Epithelial cell of proximal tubule (primary cell): ENCODE data around the gene SLC19A3. TPM values are rescaled to one million over a fixed set of nuclear protein-coding genes. Genes with fewer than 3 reads are reported as not detected.
"Not testable (repeated sequence)": the region's sequence is repeated elsewhere in the genome, so short reads cannot be mapped to it uniquely, and the experiment has no call there.

Experiments
- DNase-seq: peaks from one replicate; pipeline ENCODE4 v3.0.0-alpha.2; 2011; ENCODE audit warnings: low read depth
- H3K4me3 ChIP-seq: 2 replicates; pipeline ENCODE4 v1.5.1; 2011; ENCODE audit warnings: low read depth, mild to moderate bottlenecking, low read length
- total RNA-seq: library from RNA; depleted of rRNA; stranded (reverse); fragments of >200 nt; gene quantifications from 2 replicates; pipeline ENCODE4 v1.2.3, GENCODE V29; 2015
- TF ChIP-seq, protein P1 (sequence below): conservative IDR thresholded peaks from 2 replicates; pipeline ENCODE4 v1.5.1; 2012; ENCODE audit warnings: low read depth, mild to moderate bottlenecking, low read length

Gene SLC19A3
- total RNA-seq: 0.17 and 0.29 TPM in 2 replicates

DNA sequence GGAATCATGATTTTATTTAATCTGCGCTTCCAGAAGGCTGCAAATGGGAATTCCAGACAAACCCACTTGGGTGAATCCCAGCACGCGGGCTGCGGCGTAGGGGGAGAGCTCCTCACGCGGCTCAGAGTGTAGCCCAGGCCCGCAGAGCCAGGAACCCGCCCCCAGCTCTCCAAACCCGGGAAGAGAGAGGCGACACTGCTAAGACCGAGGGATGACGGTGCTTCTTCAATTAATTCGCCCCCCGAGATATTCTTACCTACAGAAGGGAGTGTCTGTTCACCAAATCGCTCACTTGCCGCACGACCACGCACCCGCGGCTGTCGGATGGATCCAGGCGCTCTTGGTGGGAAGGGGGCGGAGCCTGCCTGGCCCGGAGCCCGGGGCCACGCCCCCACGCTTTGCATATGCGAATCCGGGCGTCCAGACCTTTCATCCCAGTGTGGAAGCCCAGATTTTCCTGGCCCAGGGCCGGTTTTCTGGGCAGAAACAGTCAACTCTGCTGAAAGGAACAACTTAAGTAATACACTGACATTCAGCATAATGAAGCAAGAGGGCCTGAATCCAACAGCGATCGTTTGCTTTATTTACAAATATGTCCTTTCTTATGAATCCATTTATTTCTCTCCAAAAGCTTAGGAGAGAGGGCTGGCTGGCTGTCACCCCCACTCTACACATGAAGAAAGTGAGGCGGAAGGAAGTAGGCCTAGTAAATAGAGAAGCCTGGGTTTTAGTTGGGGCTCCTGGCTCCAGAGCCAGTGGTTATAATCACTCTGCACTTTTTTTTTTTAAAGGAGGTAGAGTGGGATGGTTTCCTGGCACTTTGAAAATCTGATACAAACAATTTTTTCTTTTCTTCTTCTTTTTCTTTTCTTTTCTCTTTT, at the start of gene SLC19A3:
Gene SLC19A3 (minus strand): TSS at position 342 of the 881 bp plus-strand sequence. CDS start 15,710 bp downstream, outside the sequence.
- DNase-seq: no peak
- H3K4me3 ChIP-seq: peak within 1 kb of the TSS; percentile 60
- TF ChIP-seq, protein P1, sequence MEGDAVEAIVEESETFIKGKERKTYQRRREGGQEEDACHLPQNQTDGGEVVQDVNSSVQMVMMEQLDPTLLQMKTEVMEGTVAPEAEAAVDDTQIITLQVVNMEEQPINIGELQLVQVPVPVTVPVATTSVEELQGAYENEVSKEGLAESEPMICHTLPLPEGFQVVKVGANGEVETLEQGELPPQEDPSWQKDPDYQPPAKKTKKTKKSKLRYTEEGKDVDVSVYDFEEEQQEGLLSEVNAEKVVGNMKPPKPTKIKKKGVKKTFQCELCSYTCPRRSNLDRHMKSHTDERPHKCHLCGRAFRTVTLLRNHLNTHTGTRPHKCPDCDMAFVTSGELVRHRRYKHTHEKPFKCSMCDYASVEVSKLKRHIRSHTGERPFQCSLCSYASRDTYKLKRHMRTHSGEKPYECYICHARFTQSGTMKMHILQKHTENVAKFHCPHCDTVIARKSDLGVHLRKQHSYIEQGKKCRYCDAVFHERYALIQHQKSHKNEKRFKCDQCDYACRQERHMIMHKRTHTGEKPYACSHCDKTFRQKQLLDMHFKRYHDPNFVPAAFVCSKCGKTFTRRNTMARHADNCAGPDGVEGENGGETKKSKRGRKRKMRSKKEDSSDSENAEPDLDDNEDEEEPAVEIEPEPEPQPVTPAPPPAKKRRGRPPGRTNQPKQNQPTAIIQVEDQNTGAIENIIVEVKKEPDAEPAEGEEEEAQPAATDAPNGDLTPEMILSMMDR: no peak

GRCh38 chr2:227766373-227766883, 48.6 kb upstream of the SLC19A3 start:
- TF ChIP-seq, protein P1: peak; percentile 86
- no peak for DNase-seq
- H3K4me3 ChIP-seq: no peak overlapping the region

DNA sequence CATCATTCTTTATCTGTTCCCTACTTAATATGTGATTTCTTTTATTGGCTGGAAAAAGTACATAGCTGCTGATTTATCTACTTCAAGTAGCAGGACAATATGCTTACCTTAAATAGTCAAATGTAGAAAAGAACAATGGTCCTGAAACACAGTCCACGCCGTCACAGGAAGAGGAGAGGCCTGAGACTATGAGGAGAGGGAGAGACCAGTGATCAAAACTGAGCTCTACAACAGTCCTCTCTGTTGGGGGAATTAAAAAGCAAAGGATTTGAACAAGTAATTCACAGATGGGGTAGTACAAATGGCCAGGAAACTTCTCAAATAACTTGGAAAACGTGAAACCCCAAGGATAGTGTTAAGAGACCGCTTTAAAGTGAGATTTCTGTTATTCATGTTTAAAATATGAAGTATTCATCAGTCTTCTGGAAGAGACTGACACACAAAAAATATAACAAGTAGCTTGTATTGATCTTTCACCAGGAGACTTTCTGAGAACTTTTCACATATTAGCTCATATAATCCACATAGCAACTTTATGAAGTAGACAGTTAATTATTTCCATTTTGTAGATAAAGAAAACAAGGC, 48.1 kb upstream of the SLC19A3 start:
- H3K4me3 ChIP-seq: no peak overlapping the region
- peak; percentile 32 for DNase-seq
- TF ChIP-seq, protein P1: no peak

- TF ChIP-seq, protein P1: no peak
- peak; percentile 99 for DNase-seq
- no peak overlapping the region for H3K4me3 ChIP-seq
These were observed 44.1 kb upstream of the SLC19A3 start for GRCh38 chr2:227761740-227762476.

DNA sequence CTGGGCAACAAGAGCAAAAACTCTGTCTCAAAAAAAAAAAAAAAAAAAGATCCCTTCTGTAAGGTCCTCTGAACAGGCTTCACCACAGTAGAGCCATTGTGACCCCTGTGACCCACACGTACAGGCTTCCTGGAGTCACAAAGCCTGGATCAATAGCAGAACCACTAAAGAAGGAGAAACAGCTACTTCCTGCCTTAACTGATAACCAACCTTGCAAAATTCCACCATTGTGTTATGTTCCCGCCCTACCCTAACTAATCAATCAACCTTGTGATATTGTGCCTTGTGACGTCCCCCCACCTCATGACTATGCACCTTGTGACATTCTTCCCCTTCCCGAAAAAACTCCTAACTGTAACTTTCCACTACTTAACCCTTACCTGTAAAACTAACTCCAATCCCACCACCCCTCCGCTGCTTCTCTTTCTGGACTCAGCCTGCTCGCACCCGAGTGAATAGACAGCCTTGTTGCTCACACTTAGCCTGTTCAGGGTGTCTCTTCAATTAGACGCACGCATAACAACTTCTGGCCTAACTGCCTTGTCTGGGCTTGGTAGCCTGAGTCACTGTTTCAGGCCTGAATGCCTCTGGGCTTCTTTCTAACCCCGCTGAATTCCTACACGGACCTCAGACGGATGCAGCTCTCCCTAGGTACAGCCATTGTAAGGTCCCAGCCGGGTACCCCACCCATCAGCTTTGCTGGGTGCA, 41.7 kb upstream of the SLC19A3 start:
- DNase-seq: peak; percentile 97
- peak overlapping the region; percentile 21 for H3K4me3 ChIP-seq
- TF ChIP-seq, protein P1: no peak

GRCh38 chr2:227756261-227756660, 38.4 kb upstream of the SLC19A3 start:
- not testable (repeated sequence) for H3K4me3 ChIP-seq, DNase-seq
